Activated CD4-positive, alpha-beta memory T cell treated with anti-CD3 and anti-CD28 coated beads for 36 hours (primary cell): ENCODE measurements around the gene REPS1. TPM values are rescaled to one million over a fixed set of nuclear protein-coding genes. Genes with fewer than 3 reads are reported as not detected.

Experiments used
- CTCF ChIA-PET: fragments of 350-600 bp; sonication (Branson Sonifier 250); formaldehyde crosslinking; loops from one replicate; lab custom pipeline; 2021; ENCODE audit warnings: antibody characterized with exemption, inconsistent platforms; lab: Charles Lee
- POLR2A ChIA-PET: fragments of 350-600 bp; sonication (Branson Sonifier 250); formaldehyde crosslinking; loops from one replicate; lab custom pipeline; 2021; ENCODE audit warnings: antibody characterized with exemption; lab: Charles Lee
- DNase-seq: peaks from one replicate; pipeline ENCODE4 v3.0.0-alpha.2; 2020
- H3K27ac Mint-ChIP-seq: one replicate; pipeline ENCODE4 v1.8.0; 2021; ENCODE audit warnings: mixed read lengths
- H3K27me3 Mint-ChIP-seq: one replicate; pipeline ENCODE4 v1.8.0; 2021; ENCODE audit warnings: mixed read lengths
- H3K36me3 Mint-ChIP-seq: one replicate; pipeline ENCODE4 v1.8.0; 2021; ENCODE audit warnings: mixed read lengths
- H3K4me1 Mint-ChIP-seq: one replicate; pipeline ENCODE4 v1.8.0; 2021; ENCODE audit warnings: low read depth, mixed read lengths
- H3K4me3 Mint-ChIP-seq: one replicate; pipeline ENCODE4 v1.8.0; 2021; ENCODE audit warnings: mild to moderate bottlenecking, mixed read lengths
- H3K9me3 Mint-ChIP-seq: one replicate; pipeline ENCODE4 v1.8.0; 2021; ENCODE audit warnings: mixed read lengths
- intact Hi-C: fragments of 100-400 bp; cut with micrococcal nuclease; formaldehyde crosslinking; loops from one replicate; pipeline ENCODE4 v1.15.1; 2023
- total RNA-seq, 2 experiments: library from RNA; stranded (reverse); gene quantifications; one replicate each; pipeline ENCODE4 v1.2.3, GENCODE V29; 2021

Gene REPS1
- total RNA-seq, 2 experiments from 2014 or later: 50.7 to 57.9 TPM

DNA sequence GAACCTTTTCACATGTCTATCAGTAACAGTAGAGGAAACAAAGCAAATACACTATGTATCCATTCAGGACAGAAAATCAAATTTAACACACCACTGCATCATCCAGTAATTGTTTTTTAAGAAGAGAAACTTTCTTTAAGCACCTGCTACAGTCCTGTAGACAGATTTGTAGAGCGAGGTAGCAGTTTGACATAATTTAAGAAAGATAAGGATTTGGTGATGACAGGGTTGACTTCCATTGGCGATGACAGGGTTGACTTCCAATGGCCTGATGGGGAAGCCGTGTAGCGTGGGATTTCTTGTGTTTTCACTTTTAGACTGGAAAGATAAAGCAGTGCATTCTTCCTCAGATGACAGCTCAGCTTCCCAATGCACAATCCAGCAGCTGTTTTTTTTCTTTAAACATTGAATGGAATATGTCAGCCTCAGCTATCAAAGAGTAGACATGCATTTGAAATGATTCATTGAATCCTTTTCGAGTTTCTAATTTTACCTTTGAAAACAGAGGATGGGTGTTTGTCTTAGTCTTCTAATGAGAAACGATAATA lies 123.6 kb downstream of the REPS1 start:
- Mint-ChIP-seq H3K36me3 (no peaks in the 10 kb centered on the region), H3K27ac (no peak overlapping the region), H3K9me3 (no peaks in the 10 kb centered on the region), H3K4me1 (no peaks in the 10 kb centered on the region), H3K4me3 (no peak overlapping the region), H3K27me3 (peaks cover 23% of the 10 kb centered on the region)
- ChIA-PET CTCF (no interaction called here), POLR2A (no interaction called here)
- intact Hi-C loops: no loop called here
- no peak for DNase-seq

DNA sequence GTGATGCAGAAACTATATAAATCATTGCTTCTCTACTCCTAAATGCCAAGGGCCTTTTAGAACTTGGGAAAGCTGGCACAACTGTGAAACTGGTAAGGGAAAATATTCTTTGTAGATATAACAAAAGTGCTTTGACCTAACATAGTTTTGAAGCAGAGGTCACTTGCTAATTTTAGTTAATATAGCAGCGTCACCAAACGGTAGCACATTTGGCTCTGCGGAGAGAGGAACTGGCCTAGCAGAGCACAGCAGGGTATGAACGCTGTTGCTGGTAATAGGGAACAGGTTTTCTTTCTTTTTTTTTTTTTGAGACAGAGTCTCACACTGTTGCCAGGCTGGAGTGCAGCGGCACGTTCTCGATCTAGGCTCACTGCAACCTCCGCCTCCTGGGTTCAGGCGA lies 124.7 kb downstream of the REPS1 start:
- ChIA-PET POLR2A (no interaction called here), CTCF (no interaction called here)
- H3K27ac Mint-ChIP-seq: no peak overlapping the region
- no peaks in the 10 kb centered on the region for H3K9me3 Mint-ChIP-seq
- intact Hi-C loops: no loop called here
- H3K4me3 Mint-ChIP-seq: no peak overlapping the region
- no peaks in the 10 kb centered on the region for H3K36me3 Mint-ChIP-seq
- no peak for DNase-seq
- peaks cover 21% of the 10 kb centered on the region for H3K27me3 Mint-ChIP-seq
- no peaks in the 10 kb centered on the region for H3K4me1 Mint-ChIP-seq

GRCh38 chr6:138862456-138862855 lies 125.6 kb downstream of the REPS1 start:
- Mint-ChIP-seq H3K27me3 (peaks cover 21% of the 10 kb centered on the region), H3K4me1 (no peaks in the 10 kb centered on the region), H3K36me3 (no peaks in the 10 kb centered on the region), H3K4me3 (no peak overlapping the region), H3K9me3 (no peaks in the 10 kb centered on the region), H3K27ac (no peak overlapping the region)
- intact Hi-C loops: no loop called here
- no peak for DNase-seq
- POLR2A ChIA-PET: no interaction called here
- CTCF ChIA-PET: no interaction called here

GRCh38 chr6:138857775-138858174 lies 130.3 kb downstream of the REPS1 start:
- Mint-ChIP-seq H3K4me3 (no peak overlapping the region), H3K4me1 (peaks cover 3% of the 10 kb centered on the region), H3K36me3 (no peaks in the 10 kb centered on the region), H3K27ac (no peak overlapping the region), H3K27me3 (peaks cover 18% of the 10 kb centered on the region), H3K9me3 (no peaks in the 10 kb centered on the region)
- POLR2A ChIA-PET: no interaction called here
- intact Hi-C loops: no loop called here
- CTCF ChIA-PET: no interaction called here
- no peak for DNase-seq

- H3K4me1 Mint-ChIP-seq: peaks cover 3% of the 10 kb centered on the region
- ChIA-PET CTCF (no interaction called here), POLR2A (no interaction called here)
- no peak for DNase-seq
- no peaks in the 10 kb centered on the region for H3K36me3 Mint-ChIP-seq
- no peaks in the 10 kb centered on the region for H3K9me3 Mint-ChIP-seq
- peaks cover 15% of the 10 kb centered on the region for H3K27me3 Mint-ChIP-seq
- intact Hi-C loops: no loop called here
- H3K27ac Mint-ChIP-seq: no peak overlapping the region
- H3K4me3 Mint-ChIP-seq: no peak overlapping the region
Measured at GRCh38 chr6:138856654-138857053, 131.4 kb downstream of the REPS1 start.

Other genes with a start within 250 kb of the REPS1 start
- gene CCDC28A, start 214.5 kb downstream of the REPS1 start, total RNA-seq: 10 to 100 TPM; 17.9 to 18.8 TPM
- not detected for gene ECT2L, start 192.2 kb downstream of the REPS1 start, total RNA-seq
- 100 to 1,000 TPM; 179 to 182 TPM for gene ABRACL, start 40.5 kb upstream of the REPS1 start, total RNA-seq
- gene HECA, start 146.8 kb upstream of the REPS1 start, total RNA-seq: 10 to 100 TPM; 75.7 to 76.6 TPM